B cell (primary cell): ENCODE results near the gene GIGYF2. TPM values are rescaled to one million over a fixed set of nuclear protein-coding genes. Genes with fewer than 3 reads are reported as not detected.

Source experiments
- ATAC-seq: fragments of 200-7000 bp; cut with Tn5 transposase; one replicate; pipeline ENCODE4 v1.10.0; 2021; ENCODE audit warnings: low read depth, mild to moderate bottlenecking, moderate number of reproducible peaks, moderate library complexity
- CTCF ChIA-PET: fragments of 350-600 bp; sonication (Branson Sonifier 250); formaldehyde crosslinking; loops from one replicate; lab custom pipeline; 2021; ENCODE audit warnings: antibody characterized with exemption, inconsistent platforms; lab: Charles Lee
- POLR2A ChIA-PET: fragments of 350-600 bp; sonication (Branson Sonifier 250); formaldehyde crosslinking; loops from one replicate; lab custom pipeline; 2021; ENCODE audit warnings: antibody characterized with exemption; lab: Charles Lee
- DNase-seq: peaks from one replicate; pipeline ENCODE4 v3.0.0; 2013
- H2AFZ ChIP-seq: 2 replicates; pipeline ENCODE4 v1.6.1; 2012; ENCODE audit warnings: mild to moderate bottlenecking, low read depth, low read length; ENCODE audit not compliant: insufficient read depth, poor library complexity, severe bottlenecking
- H3K27ac ChIP-seq, 2 donors: 1 replicate in 1 of 2; 2 replicates in 1 of 2; pipeline ENCODE4 v1.5.1; 2012 to 2013; ENCODE audit warnings: low read length in 2 of 2, mild to moderate bottlenecking in 2 of 2, moderate library complexity in 1 of 2
- H3K27me3 ChIP-seq, 4 experiments: fragments of 200-600 bp in 1 of 4; sonication (generic) in 1 of 4; replicated peaks in 1 of 4; 1 replicate in 2 of 4; 2 replicates in 2 of 4; pipeline versions ENCODE4 v1.6.1 to v1.7.0; 2013 to 2016; ENCODE audit warnings: low read length in 3 of 4, mild to moderate bottlenecking in 2 of 4, mixed read lengths in 1 of 4, moderate library complexity in 1 of 4; ENCODE audit not compliant: insufficient read depth in 4 of 4, control insufficient read depth in 3 of 4; ENCODE audit errors: control extremely low read depth in 1 of 4
- H3K36me3 ChIP-seq, 2 experiments: replicated peaks in 1 of 2; 1 replicate in 1 of 2; 2 replicates in 1 of 2; pipeline versions ENCODE4 v1.6.1 to v1.7.1; 2013; ENCODE audit warnings: low read length in 1 of 2; ENCODE audit not compliant: insufficient read depth in 2 of 2, control insufficient read depth in 1 of 2; ENCODE audit errors: control extremely low read depth in 1 of 2, extremely low read depth in 1 of 2
- H3K4me1 ChIP-seq, 2 donors: fragments of 200-600 bp in 1 of 2; sonication (generic) in 1 of 2; 1 replicate in 1 of 2; 2 replicates in 1 of 2; pipeline versions ENCODE4 v1.5.1 to v1.6.1; 2013 to 2017; ENCODE audit warnings: low read length in 2 of 2; ENCODE audit not compliant: control insufficient read depth in 2 of 2, insufficient read depth in 2 of 2
- H3K4me2 ChIP-seq: replicated peaks from 2 replicates; pipeline ENCODE3; 2012; ENCODE audit warnings: mild to moderate bottlenecking, low read depth, low read length; ENCODE audit not compliant: poor library complexity, severe bottlenecking
- H3K4me3 ChIP-seq, 5 experiments: fragments of 200-600 bp in 1 of 5; sonication (generic) in 1 of 5; 1 replicate in 3 of 5; 2 replicates in 2 of 5; pipeline versions ENCODE4 v1.5.1 to v1.7.0; 2011 to 2016; ENCODE audit warnings: low read length in 4 of 5, mild to moderate bottlenecking in 4 of 5, low read depth in 2 of 5, control low read depth in 1 of 5, moderate library complexity in 1 of 5; ENCODE audit not compliant: insufficient read depth in 1 of 5; ENCODE audit errors: control extremely low read depth in 1 of 5, extremely low read depth in 1 of 5
- H3K79me2 ChIP-seq: fragments of 200-600 bp; sonication (generic); one replicate; pipeline ENCODE4 v1.6.0; 2016; ENCODE audit warnings: low read length; ENCODE audit not compliant: control insufficient read depth, insufficient read depth
- H3K9ac ChIP-seq: fragments of 200-600 bp; sonication (generic); 2 replicates; pipeline ENCODE4 v1.6.1; 2017; ENCODE audit warnings: mild to moderate bottlenecking, low read length, moderate library complexity
- H3K9me3 ChIP-seq, 3 donors: one replicate each; pipeline versions ENCODE4 v1.6.1 to v1.7.1; 2013; ENCODE audit warnings: low read length in 2 of 3; ENCODE audit not compliant: control insufficient read depth in 2 of 3, insufficient read depth in 1 of 3; ENCODE audit errors: control extremely low read depth in 1 of 3
- H4K20me1 ChIP-seq: 2 replicates; pipeline ENCODE4 v1.6.0; 2012; ENCODE audit warnings: mild to moderate bottlenecking, low read length; ENCODE audit not compliant: insufficient read depth, control insufficient read depth, poor library complexity, severe bottlenecking
- H3K27ac Mint-ChIP-seq: one replicate; pipeline ENCODE4 v1.8.0; 2021; ENCODE audit warnings: mixed read lengths
- H3K27me3 Mint-ChIP-seq: one replicate; pipeline ENCODE4 v1.8.0; 2021; ENCODE audit warnings: mixed read lengths
- H3K4me1 Mint-ChIP-seq: one replicate; pipeline ENCODE4 v1.8.0; 2021; ENCODE audit warnings: mixed read lengths
- H3K4me3 Mint-ChIP-seq: one replicate; pipeline ENCODE4 v1.8.0; 2021; ENCODE audit warnings: mixed read lengths
- H3K9me3 Mint-ChIP-seq: one replicate; pipeline ENCODE4 v1.8.0; 2022; ENCODE audit warnings: mixed read lengths; ENCODE audit not compliant: insufficient read depth
- EZH2 ChIP-seq: IDR thresholded peaks from 2 replicates; pipeline ENCODE4 v1.6.1; 2012; ENCODE audit warnings: borderline replicate concordance, low read depth, mild to moderate bottlenecking, moderate library complexity, low read length; ENCODE audit not compliant: insufficient read depth, poor library complexity, severe bottlenecking
- WGBS: methylation state at CpG from one replicate; pipeline ENCODE4 v1.1.5; 2013; ENCODE audit warnings: missing lambda C conversion rate; ENCODE audit not compliant: insufficient coverage; 5-methylcytosine and 5-hydroxymethylcytosine counted together
- intact Hi-C: fragments of 100-400 bp; cut with micrococcal nuclease; formaldehyde crosslinking; loops from one replicate; pipeline ENCODE4 v1.10.0; 2022
- polyA plus RNA-seq: library from polyadenylated mRNA; depleted of rRNA; stranded (reverse); fragments of >200 nt; gene quantifications from 2 replicates; pipeline ENCODE4 v1.2.3, GENCODE V29; 2012
- total RNA-seq, 2 donors: library from RNA; stranded (reverse); fragments of 120-200 nt in 1 of 2; gene quantifications; 1 replicate in 1 of 2; 2 replicates in 1 of 2; pipeline versions ENCODE4 v1.2.3 to v1.2.4, GENCODE V29; 2013 to 2022
- TF ChIP-seq, protein P1 (sequence below): fragments of 200-600 bp; IDR thresholded peaks from one replicate; pipeline ENCODE4 v1.8.0; 2022; ENCODE audit warnings: antibody characterized with exemption, mild to moderate bottlenecking

The GIGYF2 gene
- total and polyA plus RNA-seq, 2 donors (not counting 1 experiment from before 2014, with no cell fraction given): 7.2 to 108 TPM

DNA sequence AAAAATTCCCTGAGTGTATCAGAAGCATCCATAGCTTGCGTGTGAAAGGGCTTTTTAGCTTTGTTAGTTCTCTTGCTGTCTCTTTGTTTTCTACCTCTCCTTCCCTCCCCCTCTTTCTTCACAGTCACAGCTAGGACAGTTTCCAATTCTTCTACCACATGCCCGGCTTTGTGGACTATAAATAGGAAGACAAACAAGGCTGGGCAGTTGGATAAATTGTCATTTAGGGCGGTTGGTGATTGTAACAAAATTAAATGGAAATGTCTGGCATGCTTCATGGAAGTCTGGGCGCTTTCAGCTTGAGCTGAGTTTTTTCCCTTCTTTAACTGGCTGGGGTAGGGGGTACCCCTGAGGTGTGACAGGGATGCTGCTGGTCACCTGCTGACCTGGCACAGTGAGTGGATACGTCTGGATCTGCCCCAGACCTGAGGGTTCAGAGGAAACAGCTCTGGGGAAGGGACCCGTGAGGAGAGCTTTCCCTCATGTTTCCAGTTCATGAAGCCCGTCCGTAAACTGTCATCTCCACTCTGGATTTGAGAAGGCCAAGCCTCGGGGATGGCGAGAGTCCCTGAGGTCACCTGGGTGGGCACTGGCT, 29.0 kb upstream of the GIGYF2 start:
- 97% methylated on average over 6 of the region's 10 CpGs for WGBS
- no peak overlapping the region for H3K4me3 ChIP-seq
- Mint-ChIP-seq H3K4me3 (no peak overlapping the region), H3K27me3 (peaks cover 15% of the 10 kb centered on the region), H3K27ac (no peak overlapping the region), H3K4me1 (no peaks in the 10 kb centered on the region), H3K9me3 (no peaks in the 10 kb centered on the region)
- no peak overlapping the region for H2AFZ ChIP-seq
- POLR2A ChIA-PET: no interaction called here
- no peaks in the 10 kb centered on the region for H4K20me1 ChIP-seq
- H3K27me3 ChIP-seq: peaks cover 0 to 13% (median 0%) of the 10 kb centered on the region in 4 experiments
- TF ChIP-seq, protein P1, sequence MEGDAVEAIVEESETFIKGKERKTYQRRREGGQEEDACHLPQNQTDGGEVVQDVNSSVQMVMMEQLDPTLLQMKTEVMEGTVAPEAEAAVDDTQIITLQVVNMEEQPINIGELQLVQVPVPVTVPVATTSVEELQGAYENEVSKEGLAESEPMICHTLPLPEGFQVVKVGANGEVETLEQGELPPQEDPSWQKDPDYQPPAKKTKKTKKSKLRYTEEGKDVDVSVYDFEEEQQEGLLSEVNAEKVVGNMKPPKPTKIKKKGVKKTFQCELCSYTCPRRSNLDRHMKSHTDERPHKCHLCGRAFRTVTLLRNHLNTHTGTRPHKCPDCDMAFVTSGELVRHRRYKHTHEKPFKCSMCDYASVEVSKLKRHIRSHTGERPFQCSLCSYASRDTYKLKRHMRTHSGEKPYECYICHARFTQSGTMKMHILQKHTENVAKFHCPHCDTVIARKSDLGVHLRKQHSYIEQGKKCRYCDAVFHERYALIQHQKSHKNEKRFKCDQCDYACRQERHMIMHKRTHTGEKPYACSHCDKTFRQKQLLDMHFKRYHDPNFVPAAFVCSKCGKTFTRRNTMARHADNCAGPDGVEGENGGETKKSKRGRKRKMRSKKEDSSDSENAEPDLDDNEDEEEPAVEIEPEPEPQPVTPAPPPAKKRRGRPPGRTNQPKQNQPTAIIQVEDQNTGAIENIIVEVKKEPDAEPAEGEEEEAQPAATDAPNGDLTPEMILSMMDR: no peak
- no peak for TF ChIP-seq EZH2
- CTCF ChIA-PET: no interaction called here
- no peaks in the 10 kb centered on the region for H3K79me2 ChIP-seq
- ATAC-seq: no peak
- H3K9me3 ChIP-seq: no peaks in the 10 kb centered on the region
- no peaks in the 10 kb centered on the region for H3K4me1 ChIP-seq
- no peak overlapping the region for H3K9ac ChIP-seq
- no peak for DNase-seq
- H3K4me2 ChIP-seq: no peak overlapping the region
- intact Hi-C loops: no loop called here
- no peaks in the 10 kb centered on the region for H3K36me3 ChIP-seq
- H3K27ac ChIP-seq: no peak overlapping the region

DNA sequence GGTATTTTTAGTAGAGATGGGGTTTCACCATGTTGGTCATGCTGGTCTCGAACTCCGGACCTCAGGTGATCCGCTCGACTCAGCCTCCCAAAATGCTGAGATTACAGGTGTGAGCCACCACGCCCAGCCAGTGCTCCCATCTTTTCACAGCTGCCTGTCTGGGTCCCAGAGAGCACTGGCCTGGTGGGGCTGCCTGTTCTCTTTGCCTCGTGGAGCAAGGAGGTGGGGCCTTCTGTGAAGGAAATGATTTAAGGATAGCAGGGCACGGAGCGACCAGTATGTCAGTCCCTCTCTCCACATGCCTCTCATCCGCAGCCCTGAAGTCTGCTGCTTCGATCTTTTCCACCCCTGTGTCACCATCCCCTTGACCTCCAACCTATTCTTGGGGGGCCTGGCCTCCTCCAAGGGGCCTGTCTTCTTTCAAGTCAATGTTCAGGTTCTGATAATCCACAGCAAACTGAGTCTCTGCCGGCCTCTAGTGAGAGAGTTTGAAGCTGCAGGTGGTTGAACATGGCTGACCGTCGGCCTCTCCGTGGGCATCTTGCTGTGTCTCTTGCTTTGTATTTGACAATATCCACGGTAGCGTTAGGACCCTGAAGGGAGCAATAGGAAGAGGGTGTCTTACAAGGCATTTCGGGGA, 28.2 kb upstream of the GIGYF2 start:
- H3K4me3 Mint-ChIP-seq: no peak overlapping the region
- Histone ChIP-seq H3K4me2 (no peak overlapping the region), H3K4me1 (no peaks in the 10 kb centered on the region), H3K36me3 (no peaks in the 10 kb centered on the region), H4K20me1 (no peaks in the 10 kb centered on the region), H2AFZ (no peak overlapping the region), H3K27me3 (peaks cover 0 to 13% (median 0%) of the 10 kb centered on the region in 4 experiments), H3K27ac (no peak overlapping the region), H3K79me2 (no peaks in the 10 kb centered on the region), H3K4me3 (no peak overlapping the region), H3K9me3 (no peaks in the 10 kb centered on the region), H3K9ac (no peak overlapping the region)
- ChIA-PET CTCF (no interaction called here), POLR2A (no interaction called here)
- WGBS: 83% methylated on average over 9 of the region's 17 CpGs
- no peaks in the 10 kb centered on the region for H3K4me1 Mint-ChIP-seq
- DNase-seq (no peak), ATAC-seq (no peak)
- no peak overlapping the region for H3K27ac Mint-ChIP-seq
- intact Hi-C loops: no loop called here
- no peaks in the 10 kb centered on the region for H3K9me3 Mint-ChIP-seq
- H3K27me3 Mint-ChIP-seq: peaks cover 19% of the 10 kb centered on the region
- TF ChIP-seq EZH2: no peak
- TF ChIP-seq, protein P1: no peak
